SU-DHL-6 (cell line): ENCODE data around the gene MYBL2.

ENCODE experiments used
- H2AFZ ChIP-seq: fragments of 200-600 bp; sonication (generic); 2 replicates; pipeline ENCODE4 v1.6.1; 2014; ENCODE audit warnings: low read depth, mild to moderate bottlenecking, moderate library complexity, mixed read lengths, antibody characterized with exemption, low read length; ENCODE audit not compliant: severe bottlenecking
- H3F3A ChIP-seq: fragments of 200-600 bp; shearing (Covaris generic); 2 replicates; pipeline ENCODE4 v1.6.0; 2016; ENCODE audit warnings: antibody characterized with exemption, mild to moderate bottlenecking; ENCODE audit not compliant: insufficient read depth
- H3K27ac ChIP-seq: fragments of 200-600 bp; sonication (generic); 2 replicates; pipeline ENCODE4 v1.5.1; 2016; ENCODE audit warnings: low read depth, mild to moderate bottlenecking, low read length, moderate library complexity, mixed read lengths
- H3K27me3 ChIP-seq: fragments of 200-600 bp; sonication (generic), shearing (Covaris generic); 2 replicates; pipeline ENCODE4 v1.6.0; 2014; ENCODE audit warnings: mild to moderate bottlenecking, low read length
- H3K36me3 ChIP-seq: fragments of 200-600 bp; sonication (generic); 2 replicates; pipeline ENCODE4 v1.6.1; 2014; ENCODE audit warnings: mild to moderate bottlenecking, low read length, mixed read lengths
- H3K4me2 ChIP-seq: fragments of 300-600, 200-600 bp; shearing (Covaris generic), sonication (generic); 2 replicates; pipeline ENCODE4 v1.6.0; 2014; ENCODE audit warnings: low read length, low read depth, mild to moderate bottlenecking; ENCODE audit not compliant: poor library complexity, severe bottlenecking
- H3K4me3 ChIP-seq: fragments of 200-600 bp; sonication (generic); 2 replicates; pipeline ENCODE4 v1.5.1; 2014; ENCODE audit warnings: antibody characterized with exemption, low read length, mild to moderate bottlenecking, mixed read lengths; ENCODE audit not compliant: insufficient read depth, poor library complexity, severe bottlenecking
- H3K79me2 ChIP-seq: fragments of 200-600 bp; sonication (generic); 2 replicates; pipeline ENCODE4 v1.6.1; 2014; ENCODE audit warnings: mild to moderate bottlenecking, low read length, moderate library complexity; ENCODE audit not compliant: insufficient read depth
- H3K9ac ChIP-seq: fragments of 200-600 bp; sonication (generic); 2 replicates; pipeline ENCODE4 v1.7.0; 2014; ENCODE audit warnings: mild to moderate bottlenecking, low read length
- H3K9me2 ChIP-seq: fragments of 200-600 bp; sonication (generic); replicated peaks from 2 replicates; pipeline ENCODE4 v1.6.1; 2014; ENCODE audit warnings: low read length; ENCODE audit not compliant: insufficient read depth
- H3K9me3 ChIP-seq: fragments of 200-600 bp; sonication (generic); 2 replicates; pipeline ENCODE4 v1.6.1; 2014; ENCODE audit warnings: low read length, mixed read lengths; ENCODE audit not compliant: insufficient read depth
- H4K20me1 ChIP-seq: fragments of 200-600 bp; sonication (generic); 2 replicates; pipeline ENCODE4 v1.6.1; 2014; ENCODE audit warnings: low read depth, mild to moderate bottlenecking, antibody characterized with exemption, low read length, moderate library complexity, mixed read lengths
- CTCF ChIP-seq: fragments of 200-600 bp; sonication (generic); IDR thresholded peaks from one replicate; pipeline ENCODE4 v1.5.1; 2017; ENCODE audit warnings: antibody characterized with exemption, mild to moderate bottlenecking, low read length, moderate library complexity; ENCODE audit not compliant: insufficient read depth, poor library complexity, severe bottlenecking
- EZH2phosphoT487 ChIP-seq: fragments of 200-600 bp; sonication (generic), shearing (Covaris generic); conservative IDR thresholded peaks from 2 replicates; pipeline ENCODE4 v1.6.1; 2018; ENCODE audit warnings: mild to moderate bottlenecking, antibody characterized with exemption, low read length, moderate library complexity, mixed read lengths

Gene MYBL2

GRCh38 chr20:43666376-43667328, at the start of gene MYBL2:
TSS of gene MYBL2 (plus strand) at chr20:43667114. CDS start at chr20:43667284, 170 bp downstream.
- H3K36me3 ChIP-seq, result no peaks in the 10 kb centered on the region
- peak within 1 kb of the TSS; percentile 53 for H3K27ac ChIP-seq

DNA sequence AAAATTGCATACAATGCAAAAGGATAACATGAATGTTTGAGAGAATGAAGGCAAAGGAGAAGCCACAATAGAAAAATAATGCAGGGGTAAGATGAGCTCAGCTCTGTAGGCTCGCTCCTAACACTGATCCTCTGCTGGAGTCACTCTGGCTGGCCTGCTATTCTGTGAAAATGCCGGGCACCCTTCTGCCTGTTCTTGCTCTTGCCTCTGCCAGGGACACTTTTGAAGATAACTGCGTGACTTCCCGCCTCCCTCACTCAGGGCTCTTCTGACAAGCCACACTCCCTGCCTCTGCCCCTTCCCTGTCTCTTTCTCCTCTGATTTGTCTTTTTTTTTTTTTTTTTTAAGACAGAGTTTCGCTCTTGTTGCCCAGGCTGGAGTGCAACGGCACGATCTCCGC, 35.3 kb upstream of the MYBL2 start:
- no peaks in the 10 kb centered on the region for H3K36me3 ChIP-seq
- no peak overlapping the region for H3K27ac ChIP-seq
- H3F3A ChIP-seq, result no peaks in the 10 kb centered on the region

More at GRCh38 chr20:43666376-43667328, at the start of gene MYBL2:
- Histone ChIP-seq H3K9me3 (no peaks in the 10 kb centered on the region), H2AFZ (peak within 1 kb of the TSS; percentile 72), H3K4me3 (peak within 1 kb of the TSS; percentile 81), H3K27me3 (no peaks in the 10 kb centered on the region), H3K79me2 (peaks cover 41% of the 10 kb centered on the region), H3K9me2 (no peaks in the 10 kb centered on the region), H3K4me2 (peak within 1 kb of the TSS; percentile 64), H3F3A (0 out of 2 replicates have a peak, but pooled peaks cover 3% of the 10 kb centered on the region), H3K9ac (peak within 1 kb of the TSS; percentile 87), H4K20me1 (no peaks in the 10 kb centered on the region; the same call in 1 of the 2 replicates)
- TF ChIP-seq CTCF (no peak), EZH2phosphoT487 (no peak)

DNA sequence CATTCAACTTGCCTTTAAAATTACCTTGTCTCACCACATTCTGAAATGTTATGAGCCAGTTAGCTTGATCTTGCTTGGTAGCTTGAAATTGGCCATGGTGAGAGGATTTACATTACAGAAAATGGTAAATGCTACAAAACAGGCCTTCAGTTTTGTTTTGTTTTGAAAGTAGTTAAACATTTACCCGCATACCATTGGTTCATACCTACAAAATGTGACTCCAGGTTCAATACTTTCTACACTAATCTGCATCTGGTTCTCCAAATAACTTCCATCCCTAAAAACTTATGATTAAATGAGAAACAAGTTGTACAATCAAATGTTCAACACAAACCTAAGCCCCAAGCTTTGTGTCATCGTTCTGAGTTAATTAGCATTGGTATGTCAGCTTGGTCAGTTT, 30.5 kb upstream of the MYBL2 start:
- Histone ChIP-seq H3K27ac (no peak overlapping the region), H3F3A (no peaks in the 10 kb centered on the region), H4K20me1 (no peaks in the 10 kb centered on the region), H3K27me3 (no peaks in the 10 kb centered on the region), H3K79me2 (no peaks in the 10 kb centered on the region), H3K36me3 (no peaks in the 10 kb centered on the region), H3K4me2 (no peak overlapping the region), H3K9ac (no peak overlapping the region), H3K4me3 (no peak overlapping the region), H2AFZ (no peak overlapping the region), H3K9me2 (no peaks in the 10 kb centered on the region), H3K9me3 (no peaks in the 10 kb centered on the region)
- no peak for TF ChIP-seq CTCF
- TF ChIP-seq EZH2phosphoT487, result no peak

More for the DNA sequence above, 35.3 kb upstream of the MYBL2 start:
- no peaks in the 10 kb centered on the region for H3K79me2 ChIP-seq
- no peaks in the 10 kb centered on the region for H4K20me1 ChIP-seq
- H3K27me3 ChIP-seq, result no peaks in the 10 kb centered on the region
- H3K9ac ChIP-seq, result no peak overlapping the region
- TF ChIP-seq EZH2phosphoT487 (no peak), CTCF (no peak)
- no peak overlapping the region for H3K4me2 ChIP-seq
- H2AFZ ChIP-seq, result no peak overlapping the region
- H3K9me2 ChIP-seq, result no peaks in the 10 kb centered on the region
- no peaks in the 10 kb centered on the region for H3K9me3 ChIP-seq
- H3K4me3 ChIP-seq, result no peak overlapping the region
